Measurements from ENCODE around the gene GARNL3.

The GARNL3 gene

GRCh38 chr9:127219520-127219919 is 45.1 kb upstream of the GARNL3 start:
- no peak overlapping the region for H3K27ac ChIP-seq
- CTCF ChIA-PET: no interaction called here
- DNase-seq (ENCODE audit: low spot score): no peak
- TF ChIP-seq CTCF (conservative IDR thresholded peaks at IDR 0.05; ENCODE audit: low read depth): no peak
- POLR2A ChIA-PET (ENCODE audit: low non-redundant PET): no interaction called here

GRCh38 chr9:127221695-127222094 is 42.9 kb upstream of the GARNL3 start:
- POLR2A ChIA-PET (ENCODE audit: low non-redundant PET): no interaction called here
- CTCF ChIA-PET: interaction anchor here (0.6 kb wide), 1 partner anchor 327 kb away, joined by 4 read pairs; no protein-coding TSS in a partner anchor
- no peak for TF ChIP-seq CTCF (conservative IDR thresholded peaks at IDR 0.05; ENCODE audit: low read depth)
- no peak for DNase-seq (ENCODE audit: low spot score)
- H3K27ac ChIP-seq: no peak overlapping the region

DNA sequence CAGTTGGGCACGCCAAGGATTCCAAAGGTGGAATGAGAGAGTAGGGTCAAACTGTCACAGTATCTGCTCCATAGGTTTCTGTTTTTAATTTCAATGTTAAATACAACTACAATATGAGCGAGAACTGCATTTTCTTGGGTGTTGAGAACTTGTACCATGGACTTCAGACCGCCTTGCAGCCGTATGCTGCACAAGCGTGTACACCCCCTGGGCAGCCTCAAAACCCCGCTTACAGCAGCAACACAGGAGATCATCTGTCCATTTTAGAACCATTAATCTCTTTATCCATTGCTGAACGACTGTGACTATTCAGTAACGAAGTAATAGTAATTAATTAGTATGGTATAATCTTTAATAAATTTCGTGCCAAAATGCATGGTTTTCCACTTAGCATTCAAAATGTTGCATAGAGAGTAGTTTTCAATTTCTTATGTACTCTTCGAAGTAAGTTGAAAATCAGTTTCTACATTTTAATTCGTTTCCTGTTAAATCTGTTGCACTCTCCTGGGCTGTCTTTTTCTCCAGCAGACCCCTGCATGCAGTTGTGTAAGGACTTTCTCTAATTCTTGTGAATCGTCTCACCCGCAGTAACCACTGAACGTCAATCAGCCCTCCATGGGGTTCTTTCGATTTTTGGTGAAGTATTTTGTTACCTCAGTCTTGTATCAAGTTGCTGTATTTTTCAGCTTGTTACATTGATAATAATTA is 42.0 kb upstream of the GARNL3 start:
- POLR2A ChIA-PET (ENCODE audit: low non-redundant PET): no interaction called here
- no peak overlapping the region for H3K27ac ChIP-seq

DNA sequence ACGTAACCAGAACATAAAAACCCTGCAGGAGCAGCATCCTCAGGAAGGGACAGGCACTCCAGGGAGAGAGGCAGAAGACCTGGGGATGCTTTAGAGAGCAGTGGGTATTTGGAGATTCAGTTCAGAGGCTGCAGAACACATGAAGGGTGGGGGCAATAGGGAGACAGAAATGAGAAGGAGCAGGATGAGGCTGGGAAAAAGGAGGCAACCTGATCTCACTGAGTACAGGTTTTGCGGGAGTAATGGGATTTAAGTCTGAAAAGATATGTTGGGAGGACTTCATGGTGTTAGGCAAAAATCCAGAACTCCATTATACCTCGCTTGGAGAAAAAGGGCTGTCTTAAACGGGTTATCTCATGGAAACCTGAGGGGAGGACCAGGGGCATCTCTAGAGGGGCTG is 41.3 kb upstream of the GARNL3 start:
- POLR2A ChIA-PET (ENCODE audit: low non-redundant PET): no interaction called here
- CTCF ChIA-PET: interaction anchor here (0.7 to 3.9 kb wide), 5 partner anchors 8 to 195 kb away, joined by 3 to 17 read pairs (median 5); partner anchors contain the start of gene SLC2A8

More for the DNA sequence above, 42.0 kb upstream of the GARNL3 start:
- CTCF ChIA-PET: interaction anchor here (0.7 to 2.0 kb wide), 3 partner anchors 17 to 196 kb away, joined by 3 to 5 read pairs (median 4); no protein-coding TSS in a partner anchor
- no peak for DNase-seq (ENCODE audit: low spot score)
- TF ChIP-seq CTCF (conservative IDR thresholded peaks at IDR 0.05; ENCODE audit: low read depth): no peak

DNA sequence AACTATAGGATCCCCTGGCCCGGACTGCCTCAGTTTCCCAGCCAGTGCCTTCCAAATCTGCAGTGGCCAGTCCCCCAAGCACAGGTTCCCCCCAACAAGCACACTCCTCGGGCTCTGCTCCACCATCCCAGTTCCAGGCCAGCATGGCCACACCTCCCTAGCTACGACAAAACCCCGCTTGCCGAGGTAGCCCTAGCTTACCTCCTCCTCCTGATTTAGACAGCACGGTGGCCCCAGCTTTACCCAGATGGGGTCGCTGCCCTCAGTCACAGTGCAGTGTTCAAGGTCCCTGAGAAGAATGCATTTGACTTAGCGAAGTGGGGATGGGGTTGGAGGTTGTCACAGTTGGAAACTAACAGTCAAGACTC is 40.8 kb upstream of the GARNL3 start:
- peak; percentile 39; the same call in 1 of the 2 replicates for TF ChIP-seq CTCF (conservative IDR thresholded peaks at IDR 0.05; ENCODE audit: low read depth)
- ChIA-PET CTCF (interaction anchor here (0.6 to 3.9 kb wide), 5 partner anchors 9 to 575 kb away, joined by 3 to 17 read pairs (median 5); partner anchors contain the start of gene SLC2A8), POLR2A (ENCODE audit: low non-redundant PET) (interaction anchor here (0.6 to 1.5 kb wide), 3 partner anchors 11 to 203 kb away, joined by 3 to 4 read pairs (median 4); partner anchors contain the start of gene SLC2A8)
- DNase-seq (ENCODE audit: low spot score): no peak
- peak overlapping the region; percentile 78 for H3K27ac ChIP-seq

More for the DNA sequence above, 41.3 kb upstream of the GARNL3 start:
- no peak for TF ChIP-seq CTCF (conservative IDR thresholded peaks at IDR 0.05; ENCODE audit: low read depth)
- H3K27ac ChIP-seq: no peak overlapping the region
- DNase-seq (ENCODE audit: low spot score): no peak

GRCh38 chr9:127224178-127224882 is 40.2 kb upstream of the GARNL3 start:
- TF ChIP-seq CTCF (conservative IDR thresholded peaks at IDR 0.05; ENCODE audit: low read depth): peak; percentile 25
- ChIA-PET POLR2A (ENCODE audit: low non-redundant PET) (interaction anchor here (0.6 to 1.5 kb wide), 5 partner anchors 11 to 227 kb away, joined by 3 to 6 read pairs (median 4); partner anchors contain the start of genes LRSAM1, RPL12 and SLC2A8), CTCF (interaction anchor here (0.6 to 3.9 kb wide), 6 partner anchors 9 to 575 kb away, joined by 3 to 17 read pairs (median 4); partner anchors contain the start of gene SLC2A8)
- peak overlapping the region; percentile 78 for H3K27ac ChIP-seq
- DNase-seq (ENCODE audit: low spot score): peak; percentile 100

All from RWPE1 (cell line).